Right lobe of liver (tissue), 4 donors: ENCODE data around the gene NEURL2.

Experiments used
- POLR2A ChIP-seq: fragments of 450-650 bp; IDR thresholded peaks from one replicate; pipeline ENCODE4 v1.6.1; 2017; ENCODE audit warnings: antibody characterized with exemption, mild to moderate bottlenecking
- TF ChIP-seq, protein P1 (sequence below), 4 donors: fragments of 200-600 bp in 3 of 4; fragments of 450-650 bp in 1 of 4; IDR thresholded peaks; one replicate each; pipeline versions ENCODE4 v1.5.1 to v1.8.0; 2016 to 2022; ENCODE audit warnings: antibody characterized with exemption in 4 of 4, mild to moderate bottlenecking in 2 of 4
- donor health status: DM: no; HTN: no; CAD: no.
- donor health status: DM: no; HTN: no; CAD: no.
- donor health status: DM: no; HTN: yes; CAD: no.

DNA sequence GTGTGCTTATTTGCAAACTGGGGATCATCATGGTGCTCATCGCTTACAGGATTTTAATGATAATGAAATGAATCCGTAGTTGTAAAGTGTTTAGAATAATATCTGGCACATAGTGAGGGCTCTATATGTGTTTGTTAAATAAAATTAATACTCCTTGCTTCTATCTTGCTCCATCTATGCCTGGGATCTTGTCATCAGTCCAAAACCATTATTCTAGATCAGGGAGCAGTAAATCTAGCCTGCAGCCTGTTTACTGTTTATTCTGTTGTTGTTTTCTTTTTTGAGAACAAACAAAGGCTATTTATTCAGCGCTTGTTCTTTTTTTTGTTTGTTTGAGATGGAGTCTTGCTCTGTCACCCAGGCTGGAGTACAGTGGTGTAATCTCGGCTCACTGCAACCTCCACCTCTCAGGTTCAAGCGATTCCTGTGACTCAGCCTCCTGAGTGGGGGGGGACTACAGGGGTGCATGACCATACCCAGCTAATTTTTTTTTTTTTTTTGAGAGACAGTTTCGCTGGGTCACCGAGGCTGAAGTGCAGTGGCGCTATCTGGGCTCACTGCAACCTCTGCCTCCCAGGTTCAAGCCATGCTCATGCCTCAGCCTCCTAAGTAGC is 41.9 kb downstream of the NEURL2 start:
- TF ChIP-seq, protein P1, sequence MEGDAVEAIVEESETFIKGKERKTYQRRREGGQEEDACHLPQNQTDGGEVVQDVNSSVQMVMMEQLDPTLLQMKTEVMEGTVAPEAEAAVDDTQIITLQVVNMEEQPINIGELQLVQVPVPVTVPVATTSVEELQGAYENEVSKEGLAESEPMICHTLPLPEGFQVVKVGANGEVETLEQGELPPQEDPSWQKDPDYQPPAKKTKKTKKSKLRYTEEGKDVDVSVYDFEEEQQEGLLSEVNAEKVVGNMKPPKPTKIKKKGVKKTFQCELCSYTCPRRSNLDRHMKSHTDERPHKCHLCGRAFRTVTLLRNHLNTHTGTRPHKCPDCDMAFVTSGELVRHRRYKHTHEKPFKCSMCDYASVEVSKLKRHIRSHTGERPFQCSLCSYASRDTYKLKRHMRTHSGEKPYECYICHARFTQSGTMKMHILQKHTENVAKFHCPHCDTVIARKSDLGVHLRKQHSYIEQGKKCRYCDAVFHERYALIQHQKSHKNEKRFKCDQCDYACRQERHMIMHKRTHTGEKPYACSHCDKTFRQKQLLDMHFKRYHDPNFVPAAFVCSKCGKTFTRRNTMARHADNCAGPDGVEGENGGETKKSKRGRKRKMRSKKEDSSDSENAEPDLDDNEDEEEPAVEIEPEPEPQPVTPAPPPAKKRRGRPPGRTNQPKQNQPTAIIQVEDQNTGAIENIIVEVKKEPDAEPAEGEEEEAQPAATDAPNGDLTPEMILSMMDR (IDR thresholded peaks at IDR 0.05): no peak
- TF ChIP-seq POLR2A: no peak
